OCI-LY7 (cell line): ENCODE data around the gene MIF4GD. TPM values are rescaled to one million over a fixed set of nuclear protein-coding genes. Genes with fewer than 3 reads are reported as not detected.

Source experiments
- BruUV-seq: library from RNA; stranded (reverse); fragments of 400-500 nt; replicated peaks from 2 replicates; lab custom pipeline; 2021; lab: Mats Ljungman, UMichigan
- CTCF ChIA-PET: fragments of 300-600 bp; sonication (Branson Sonifier 250); formaldehyde crosslinking; loops from one replicate; lab custom pipeline; 2022; ENCODE audit warnings: antibody characterized with exemption; ENCODE audit not compliant: unreplicated experiment; lab: Charles Lee
- POLR2A ChIA-PET: fragments of 300-600 bp; sonication (Branson Sonifier 250); formaldehyde crosslinking; loops from one replicate; lab custom pipeline; 2022; ENCODE audit warnings: antibody characterized with exemption; lab: Charles Lee
- DNase-seq: peaks from one replicate; pipeline ENCODE4 v3.0.0-alpha.2; 2015; ENCODE audit warnings: low spot score
- H2AFZ ChIP-seq: fragments of 200-600 bp; sonication (generic), shearing (Covaris generic); 2 replicates; pipeline ENCODE4 v1.6.1; 2014; ENCODE audit warnings: mild to moderate bottlenecking, antibody characterized with exemption, low read length, moderate library complexity
- H3K27ac ChIP-seq: fragments of 200-600 bp; sonication (generic); 2 replicates; pipeline ENCODE4 v1.5.1; 2014; ENCODE audit warnings: mixed run types, low read depth, mild to moderate bottlenecking, moderate library complexity, low read length, inconsistent platforms; ENCODE audit not compliant: poor library complexity, severe bottlenecking
- H3K36me3 ChIP-seq: fragments of 200-600 bp; sonication (generic); 2 replicates; pipeline ENCODE4 v1.6.1; 2014; ENCODE audit warnings: mild to moderate bottlenecking, antibody characterized with exemption, low read length, moderate library complexity, mixed read lengths; ENCODE audit not compliant: insufficient read depth
- H3K4me1 ChIP-seq: fragments of 200-600 bp; sonication (generic); 2 replicates; pipeline ENCODE4 v1.5.1; 2014; ENCODE audit warnings: mild to moderate bottlenecking, low read length; ENCODE audit not compliant: insufficient read depth, poor library complexity, severe bottlenecking
- H3K4me2 ChIP-seq: fragments of 200-600 bp; sonication (generic); 2 replicates; pipeline ENCODE4 v1.6.1; 2014; ENCODE audit warnings: mild to moderate bottlenecking, low read length
- H3K4me3 ChIP-seq: fragments of 200-600 bp; sonication (generic); 2 replicates; pipeline ENCODE4 v1.5.1; 2014; ENCODE audit warnings: mild to moderate bottlenecking, low read depth, low read length; ENCODE audit not compliant: poor library complexity, severe bottlenecking
- H3K79me2 ChIP-seq: fragments of 200-600 bp; sonication (generic); 2 replicates; pipeline ENCODE4 v1.6.1; 2016; ENCODE audit warnings: low read depth, mild to moderate bottlenecking, low read length, moderate library complexity, mixed read lengths; ENCODE audit not compliant: insufficient read depth
- H3K9me2 ChIP-seq: fragments of 200-600 bp; sonication (generic); 2 replicates; pipeline ENCODE4 v1.6.1; 2016; ENCODE audit warnings: mild to moderate bottlenecking, low read length, mixed read lengths; ENCODE audit not compliant: insufficient read depth
- H3K9me3 ChIP-seq: fragments of 200-600 bp; sonication (generic); 2 replicates; pipeline ENCODE4 v1.6.1; 2014; ENCODE audit warnings: mild to moderate bottlenecking, mixed run types, low read length, mixed read lengths
- H4K20me1 ChIP-seq: fragments of 200-600 bp; sonication (generic); 2 replicates; pipeline ENCODE4 v1.6.1; 2014; ENCODE audit warnings: mild to moderate bottlenecking, antibody characterized with exemption, low read length, moderate library complexity, mixed read lengths; ENCODE audit not compliant: insufficient read depth
- EZH2phosphoT487 ChIP-seq: fragments of 200-600 bp; sonication (generic); IDR thresholded peaks from 2 replicates; pipeline ENCODE4 v1.6.1; 2018; ENCODE audit warnings: low read depth, borderline replicate concordance, mild to moderate bottlenecking, mixed run types, antibody characterized with exemption, low read length, moderate library complexity, mixed read lengths
- intact Hi-C: fragments of 100-400 bp; cut with micrococcal nuclease; formaldehyde crosslinking; loops from one replicate; pipeline ENCODE4 v1.10.0; 2022; ENCODE audit not compliant: unreplicated experiment
- total RNA-seq, 2 experiments: library from RNA; depleted of rRNA in 1 of 2; stranded (reverse); fragments of >200 nt in 1 of 2; shearing (Covaris generic) in 1 of 2; gene quantifications; 2 replicates each; pipeline ENCODE4 v1.2.3, GENCODE V29; 2014 to 2022
- TF ChIP-seq, protein P1 (sequence below): fragments of 200-600 bp; sonication (generic); conservative IDR thresholded peaks from 2 replicates; pipeline ENCODE4 v1.5.1; 2014; ENCODE audit warnings: mild to moderate bottlenecking, antibody characterized with exemption, low read length, moderate library complexity, mixed read lengths

The MIF4GD gene
- total RNA-seq, 2 experiments from 2014 or later = 70.9 to 132 TPM

- CTCF ChIA-PET = no interaction called here
- DNase-seq = no peak
- POLR2A ChIA-PET = interaction anchor here (0.8 to 5.8 kb wide), 3 partner anchors 11 to 38 kb away, joined by 3 to 108 read pairs (median 10); no protein-coding TSS in a partner anchor
Observed at GRCh38 chr17:75301049-75301448, 30.0 kb upstream of the MIF4GD start.

DNA sequence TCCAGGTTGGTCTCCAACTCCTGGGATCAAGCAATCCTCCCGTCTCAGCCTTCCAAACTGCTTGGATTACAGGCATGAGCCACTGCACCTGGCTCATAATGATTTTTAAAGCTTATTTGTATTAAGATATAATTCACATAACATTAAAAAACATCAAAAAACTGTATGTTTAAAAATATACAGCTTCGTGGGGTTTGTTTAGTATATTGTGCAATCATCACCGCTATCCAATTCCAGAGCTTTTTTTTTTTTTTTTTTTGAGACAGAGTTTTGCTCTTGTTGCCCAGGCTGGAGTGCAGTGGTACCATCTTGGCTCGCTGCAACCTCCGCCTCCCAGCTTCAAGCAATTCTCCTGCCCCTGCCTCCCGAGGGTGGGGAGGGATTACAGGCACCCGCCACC is 29.2 kb upstream of the MIF4GD start:
- no peak for TF ChIP-seq EZH2phosphoT487
- TF ChIP-seq, protein P1, sequence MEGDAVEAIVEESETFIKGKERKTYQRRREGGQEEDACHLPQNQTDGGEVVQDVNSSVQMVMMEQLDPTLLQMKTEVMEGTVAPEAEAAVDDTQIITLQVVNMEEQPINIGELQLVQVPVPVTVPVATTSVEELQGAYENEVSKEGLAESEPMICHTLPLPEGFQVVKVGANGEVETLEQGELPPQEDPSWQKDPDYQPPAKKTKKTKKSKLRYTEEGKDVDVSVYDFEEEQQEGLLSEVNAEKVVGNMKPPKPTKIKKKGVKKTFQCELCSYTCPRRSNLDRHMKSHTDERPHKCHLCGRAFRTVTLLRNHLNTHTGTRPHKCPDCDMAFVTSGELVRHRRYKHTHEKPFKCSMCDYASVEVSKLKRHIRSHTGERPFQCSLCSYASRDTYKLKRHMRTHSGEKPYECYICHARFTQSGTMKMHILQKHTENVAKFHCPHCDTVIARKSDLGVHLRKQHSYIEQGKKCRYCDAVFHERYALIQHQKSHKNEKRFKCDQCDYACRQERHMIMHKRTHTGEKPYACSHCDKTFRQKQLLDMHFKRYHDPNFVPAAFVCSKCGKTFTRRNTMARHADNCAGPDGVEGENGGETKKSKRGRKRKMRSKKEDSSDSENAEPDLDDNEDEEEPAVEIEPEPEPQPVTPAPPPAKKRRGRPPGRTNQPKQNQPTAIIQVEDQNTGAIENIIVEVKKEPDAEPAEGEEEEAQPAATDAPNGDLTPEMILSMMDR = no peak
- peak overlapping the region; percentile 28 for H3K27ac ChIP-seq
- intact Hi-C loops = no loop called here

More at GRCh38 chr17:75301049-75301448, 30.0 kb upstream of the MIF4GD start:
- Histone ChIP-seq H3K4me1 (peaks cover 41% of the 10 kb centered on the region), H3K27ac (no peak overlapping the region), H3K79me2 (no peaks in the 10 kb centered on the region), H3K4me3 (no peak overlapping the region), H3K9me2 (no peaks in the 10 kb centered on the region), H4K20me1 (no peaks in the 10 kb centered on the region), H2AFZ (no peak overlapping the region), H3K4me2 (no peak overlapping the region), H3K36me3 (peaks cover 7% of the 10 kb centered on the region; the same call in 1 of the 2 replicates), H3K9me3 (no peaks in the 10 kb centered on the region)
- no TSS peak for BruUV-seq
- no peak for TF ChIP-seq EZH2phosphoT487
- TF ChIP-seq, protein P1 = no peak
- intact Hi-C loops = no loop called here

More for the DNA sequence above, 29.2 kb upstream of the MIF4GD start:
- H3K4me3 ChIP-seq = no peak overlapping the region
- H3K9me3 ChIP-seq = no peaks in the 10 kb centered on the region
- ChIA-PET CTCF (no interaction called here), POLR2A (interaction anchor here (0.6 to 5.8 kb wide), 10 partner anchors 10 to 109 kb away, joined by 3 to 108 read pairs (median 4); no protein-coding TSS in a partner anchor)
- no peak for DNase-seq
- no peaks in the 10 kb centered on the region for H3K9me2 ChIP-seq
- no peaks in the 10 kb centered on the region for H3K79me2 ChIP-seq
- H2AFZ ChIP-seq = no peak overlapping the region
- H3K4me1 ChIP-seq = peaks cover 48% of the 10 kb centered on the region
- no peak overlapping the region for H3K4me2 ChIP-seq
- no TSS peak for BruUV-seq
- no peaks in the 10 kb centered on the region for H4K20me1 ChIP-seq
- peaks cover 7% of the 10 kb centered on the region; the same call in 1 of the 2 replicates for H3K36me3 ChIP-seq
